Measurements from ENCODE around the gene ZNF700.

DNA sequence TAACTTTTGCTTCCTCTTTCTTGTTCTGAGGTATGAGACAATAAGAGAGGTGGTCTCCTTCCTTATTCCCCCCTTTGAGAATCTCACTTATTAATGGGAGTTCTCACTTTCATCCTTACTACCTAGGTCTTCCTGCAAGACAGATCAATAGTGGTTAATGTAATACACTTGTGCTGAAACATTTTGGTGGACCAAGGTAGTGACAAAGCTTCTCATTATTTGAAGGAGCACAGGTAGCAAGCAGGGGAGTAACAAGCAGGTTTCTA lies 17.9 kb downstream of the ZNF700 start:
- TF ChIP-seq ZNF18 (tag by site-specific recombination; IDR thresholded peaks at IDR 0.05) (no peak), ZNF140 (tag by site-specific recombination; IDR thresholded peaks at IDR 0.05) (no peak), HOXA7 (CRISPR knock-in tag; IDR thresholded peaks at IDR 0.05; ENCODE audit: borderline replicate concordance) (no peak)
- TF ChIP-seq, protein P1, sequence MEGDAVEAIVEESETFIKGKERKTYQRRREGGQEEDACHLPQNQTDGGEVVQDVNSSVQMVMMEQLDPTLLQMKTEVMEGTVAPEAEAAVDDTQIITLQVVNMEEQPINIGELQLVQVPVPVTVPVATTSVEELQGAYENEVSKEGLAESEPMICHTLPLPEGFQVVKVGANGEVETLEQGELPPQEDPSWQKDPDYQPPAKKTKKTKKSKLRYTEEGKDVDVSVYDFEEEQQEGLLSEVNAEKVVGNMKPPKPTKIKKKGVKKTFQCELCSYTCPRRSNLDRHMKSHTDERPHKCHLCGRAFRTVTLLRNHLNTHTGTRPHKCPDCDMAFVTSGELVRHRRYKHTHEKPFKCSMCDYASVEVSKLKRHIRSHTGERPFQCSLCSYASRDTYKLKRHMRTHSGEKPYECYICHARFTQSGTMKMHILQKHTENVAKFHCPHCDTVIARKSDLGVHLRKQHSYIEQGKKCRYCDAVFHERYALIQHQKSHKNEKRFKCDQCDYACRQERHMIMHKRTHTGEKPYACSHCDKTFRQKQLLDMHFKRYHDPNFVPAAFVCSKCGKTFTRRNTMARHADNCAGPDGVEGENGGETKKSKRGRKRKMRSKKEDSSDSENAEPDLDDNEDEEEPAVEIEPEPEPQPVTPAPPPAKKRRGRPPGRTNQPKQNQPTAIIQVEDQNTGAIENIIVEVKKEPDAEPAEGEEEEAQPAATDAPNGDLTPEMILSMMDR (tag by site-specific recombination; IDR thresholded peaks at IDR 0.05): no peak
- TF ChIP-seq, protein P2, sequence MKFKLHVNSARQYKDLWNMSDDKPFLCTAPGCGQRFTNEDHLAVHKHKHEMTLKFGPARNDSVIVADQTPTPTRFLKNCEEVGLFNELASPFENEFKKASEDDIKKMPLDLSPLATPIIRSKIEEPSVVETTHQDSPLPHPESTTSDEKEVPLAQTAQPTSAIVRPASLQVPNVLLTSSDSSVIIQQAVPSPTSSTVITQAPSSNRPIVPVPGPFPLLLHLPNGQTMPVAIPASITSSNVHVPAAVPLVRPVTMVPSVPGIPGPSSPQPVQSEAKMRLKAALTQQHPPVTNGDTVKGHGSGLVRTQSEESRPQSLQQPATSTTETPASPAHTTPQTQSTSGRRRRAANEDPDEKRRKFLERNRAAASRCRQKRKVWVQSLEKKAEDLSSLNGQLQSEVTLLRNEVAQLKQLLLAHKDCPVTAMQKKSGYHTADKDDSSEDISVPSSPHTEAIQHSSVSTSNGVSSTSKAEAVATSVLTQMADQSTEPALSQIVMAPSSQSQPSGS (tag by site-specific recombination; IDR thresholded peaks at IDR 0.05; ENCODE audit: low read depth): no peak
